Panc1 (cell line): ENCODE measurements around the gene VPS13A. TPM values are rescaled to one million over a fixed set of nuclear protein-coding genes. Genes with fewer than 3 reads are reported as not detected.

Experiments
- ATAC-seq: fragments of 200-7000 bp; cut with Tn5 transposase; 2 replicates; pipeline ENCODE4 v1.9.1; 2020; ENCODE audit warnings: mild to moderate bottlenecking, moderate library complexity
- BruUV-seq: library from RNA; stranded (reverse); fragments of 400-500 nt; replicated peaks from 2 replicates; lab custom pipeline; 2021; lab: Mats Ljungman, UMichigan
- CTCF ChIA-PET: fragments of 300-600 bp; sonication (Branson Sonifier 250); formaldehyde crosslinking; loops from one replicate; lab custom pipeline; 2022; ENCODE audit warnings: antibody characterized with exemption; lab: Charles Lee
- POLR2A ChIA-PET: fragments of 300-600 bp; sonication (Branson Sonifier 250); formaldehyde crosslinking; loops from one replicate; lab custom pipeline; 2022; ENCODE audit warnings: antibody characterized with exemption; lab: Charles Lee
- DNase-seq: peaks from one replicate; pipeline ENCODE4 v3.0.0-alpha.2; 2010; ENCODE audit warnings: low read depth, low spot score
- H3K27ac ChIP-seq: 2 replicates; pipeline ENCODE4 v1.5.1; 2011; ENCODE audit warnings: mild to moderate bottlenecking, low read length, inconsistent platforms
- H3K27me3 ChIP-seq: fragments of 200-500 bp; sonication (Bioruptor generic); 2 replicates; pipeline ENCODE4 v1.6.0; 2014; ENCODE audit warnings: low read length, inconsistent platforms; ENCODE audit not compliant: control insufficient read depth, insufficient read depth
- H3K36me3 ChIP-seq: fragments of 200-500 bp; sonication (Bioruptor generic); 2 replicates; pipeline ENCODE4 v1.5.1; 2014; ENCODE audit warnings: inconsistent platforms, mild to moderate bottlenecking, low read length, moderate library complexity; ENCODE audit not compliant: control insufficient read depth, insufficient read depth
- H3K4me1 ChIP-seq: 2 replicates; pipeline ENCODE4 v1.5.1; 2011; ENCODE audit warnings: inconsistent platforms, mild to moderate bottlenecking, low read length, moderate library complexity; ENCODE audit not compliant: control insufficient read depth, insufficient read depth
- H3K4me3 ChIP-seq, 2 experiments: 2 replicates each; pipeline ENCODE4 v1.5.1; 2011 to 2012; ENCODE audit warnings: low read depth in 2 of 2, low read length in 2 of 2, mild to moderate bottlenecking in 2 of 2, inconsistent platforms in 1 of 2, moderate library complexity in 1 of 2
- H3K9me3 ChIP-seq: fragments of 200-500 bp; sonication (Bioruptor generic); 2 replicates; pipeline ENCODE4 v1.5.1; 2014; ENCODE audit warnings: low read depth, mild to moderate bottlenecking, inconsistent platforms, low read length, moderate library complexity; ENCODE audit not compliant: control insufficient read depth, insufficient read depth
- POLR2AphosphoS5 ChIP-seq: IDR thresholded peaks from 2 replicates; pipeline ENCODE4 v1.6.1; 2012; ENCODE audit warnings: mild to moderate bottlenecking, low read depth, low read length, moderate library complexity
- REST ChIP-seq, 2 experiments: IDR thresholded peaks; 2 replicates each; pipeline ENCODE4 v1.6.1; 2011 to 2012; ENCODE audit warnings: low read depth in 2 of 2, control low read depth in 1 of 2, low read length in 1 of 2, mild to moderate bottlenecking in 1 of 2, moderate library complexity in 1 of 2; ENCODE audit not compliant: insufficient read depth in 1 of 2
- SIN3A ChIP-seq: IDR thresholded peaks from 2 replicates; pipeline ENCODE4 v1.6.1; 2012; ENCODE audit warnings: low read depth, mild to moderate bottlenecking, low read length, moderate library complexity, borderline replicate concordance; ENCODE audit not compliant: insufficient read depth
- TCF7L2 ChIP-seq: IDR thresholded peaks from 2 replicates; pipeline ENCODE4 v1.6.1; 2011; ENCODE audit warnings: mild to moderate bottlenecking, low read depth, low read length, inconsistent platforms
- in situ Hi-C: cut with HindIII; loops from 2 replicates; pipeline ENCODE4 v1.10.0; 2016; ENCODE audit warnings: low sequenced_read_pairs, low pct_unique_long_range_greater_than_20kb
- intact Hi-C: fragments of 100-400 bp; cut with micrococcal nuclease; formaldehyde crosslinking; loops from one replicate; pipeline ENCODE4 v1.10.0; 2022; ENCODE audit not compliant: unreplicated experiment
- total RNA-seq: library from RNA; stranded (reverse); gene quantifications from one replicate; pipeline ENCODE4 v1.2.1, GENCODE V29; 2021; ENCODE audit not compliant: unreplicated experiment
- TF ChIP-seq, protein P1 (sequence below): fragments of 450-650 bp; IDR thresholded peaks from 2 replicates; pipeline ENCODE4 v1.5.1; 2017; ENCODE audit warnings: mild to moderate bottlenecking

VPS13A gene
- total RNA-seq, 1 experiment from 2014 or later = 26.1 TPM

DNA sequence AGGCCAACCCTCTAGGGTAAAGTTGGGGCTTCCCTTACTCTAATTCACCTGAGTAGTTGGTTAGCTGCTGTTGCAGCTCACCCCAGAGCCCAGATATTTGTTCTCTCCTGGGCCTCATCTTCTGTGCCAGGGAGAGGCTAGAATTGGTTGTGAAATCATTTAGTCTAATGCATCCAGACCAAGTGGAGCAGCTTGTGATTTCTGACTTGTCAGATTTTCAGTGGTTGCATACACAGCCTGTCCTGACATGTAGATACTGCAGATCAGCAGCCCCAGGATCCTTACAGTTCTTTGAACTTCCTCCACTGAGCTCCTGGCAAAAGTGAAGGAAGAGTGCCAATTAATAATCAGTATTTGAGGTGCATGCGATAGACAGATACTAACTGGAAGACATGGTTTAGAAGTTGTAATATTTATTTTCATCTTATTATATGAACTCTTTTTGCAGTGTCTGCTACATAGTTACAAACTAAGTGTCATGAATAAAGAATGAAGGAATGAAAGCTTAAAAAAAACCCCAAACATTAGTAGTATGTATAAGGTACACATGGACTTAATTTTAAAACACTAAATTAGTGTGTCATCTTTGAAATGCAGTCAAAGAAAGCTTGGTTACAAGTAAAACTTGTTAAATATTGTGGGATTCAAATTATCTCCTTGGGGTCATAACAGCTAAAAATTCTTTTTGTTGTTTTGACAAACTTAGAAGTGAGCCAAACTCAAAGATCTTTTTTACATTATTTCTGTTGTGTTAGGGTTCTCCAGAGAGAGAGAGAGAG, 128.5 kb downstream of the VPS13A start:
- no TSS peak for BruUV-seq
- H3K36me3 ChIP-seq = no peaks in the 10 kb centered on the region
- TF ChIP-seq, protein P1, sequence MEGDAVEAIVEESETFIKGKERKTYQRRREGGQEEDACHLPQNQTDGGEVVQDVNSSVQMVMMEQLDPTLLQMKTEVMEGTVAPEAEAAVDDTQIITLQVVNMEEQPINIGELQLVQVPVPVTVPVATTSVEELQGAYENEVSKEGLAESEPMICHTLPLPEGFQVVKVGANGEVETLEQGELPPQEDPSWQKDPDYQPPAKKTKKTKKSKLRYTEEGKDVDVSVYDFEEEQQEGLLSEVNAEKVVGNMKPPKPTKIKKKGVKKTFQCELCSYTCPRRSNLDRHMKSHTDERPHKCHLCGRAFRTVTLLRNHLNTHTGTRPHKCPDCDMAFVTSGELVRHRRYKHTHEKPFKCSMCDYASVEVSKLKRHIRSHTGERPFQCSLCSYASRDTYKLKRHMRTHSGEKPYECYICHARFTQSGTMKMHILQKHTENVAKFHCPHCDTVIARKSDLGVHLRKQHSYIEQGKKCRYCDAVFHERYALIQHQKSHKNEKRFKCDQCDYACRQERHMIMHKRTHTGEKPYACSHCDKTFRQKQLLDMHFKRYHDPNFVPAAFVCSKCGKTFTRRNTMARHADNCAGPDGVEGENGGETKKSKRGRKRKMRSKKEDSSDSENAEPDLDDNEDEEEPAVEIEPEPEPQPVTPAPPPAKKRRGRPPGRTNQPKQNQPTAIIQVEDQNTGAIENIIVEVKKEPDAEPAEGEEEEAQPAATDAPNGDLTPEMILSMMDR = no peak
- TF ChIP-seq REST (IDR thresholded peaks at IDR 0.05; ENCODE audit: insufficient read depth in 1 of 2, low read depth in 2 of 2, low read length in 1 of 2) (no peak), SIN3A (no peak), TCF7L2 (no peak), POLR2AphosphoS5 (no peak)
- H3K27me3 ChIP-seq = no peaks in the 10 kb centered on the region
- H3K4me1 ChIP-seq = no peaks in the 10 kb centered on the region
- no peak overlapping the region for H3K27ac ChIP-seq
- no peaks in the 10 kb centered on the region for H3K9me3 ChIP-seq
- in situ Hi-C loops (no loop called here), intact Hi-C loops (no loop called here)
- ATAC-seq (no peak), DNase-seq (no peak)
- no peak overlapping the region for H3K4me3 ChIP-seq
- ChIA-PET CTCF (no interaction called here), POLR2A (no interaction called here)

GRCh38 chr9:77307166-77307565, 129.8 kb downstream of the VPS13A start:
- no TSS peak for BruUV-seq
- in situ Hi-C loops (no loop called here), intact Hi-C loops (no loop called here)
- no peak overlapping the region for H3K4me3 ChIP-seq
- no peak overlapping the region for H3K27ac ChIP-seq
- TF ChIP-seq POLR2AphosphoS5 (no peak), SIN3A (no peak), TCF7L2 (no peak), REST (IDR thresholded peaks at IDR 0.05; ENCODE audit: insufficient read depth in 1 of 2, low read depth in 2 of 2, low read length in 1 of 2) (no peak)
- TF ChIP-seq, protein P1 = no peak
- ATAC-seq = no peak
- no peaks in the 10 kb centered on the region for H3K9me3 ChIP-seq
- no peaks in the 10 kb centered on the region for H3K4me1 ChIP-seq
- DNase-seq = no peak
- H3K27me3 ChIP-seq = no peaks in the 10 kb centered on the region
- CTCF ChIA-PET = no interaction called here
- H3K36me3 ChIP-seq = no peaks in the 10 kb centered on the region
- POLR2A ChIA-PET = no interaction called here
